Parathyroid adenoma (tissue), 2 donors: ENCODE results near the gene ABCC3.

Experiments
- H2AFZ ChIP-seq: fragments of 300-600 bp; sonication (generic); one replicate; pipeline ENCODE4 v1.7.0; 2017; ENCODE audit warnings: antibody characterized with exemption, mild to moderate bottlenecking
- H3K27ac ChIP-seq: fragments of 300-600 bp; sonication (generic); one replicate; pipeline ENCODE4 v1.7.0; 2017
- H3K27me3 ChIP-seq: fragments of 300-600 bp; sonication (generic); one replicate; pipeline ENCODE4 v1.7.0; 2017; ENCODE audit warnings: low read length; ENCODE audit not compliant: control insufficient read depth, insufficient read depth
- H3K36me3 ChIP-seq: fragments of 300-600 bp; sonication (generic); one replicate; pipeline ENCODE4 v1.7.0; 2017; ENCODE audit warnings: low read length; ENCODE audit not compliant: control insufficient read depth, insufficient read depth
- H3K4me1 ChIP-seq: fragments of 300-600 bp; sonication (generic); one replicate; pipeline ENCODE4 v1.7.0; 2017; ENCODE audit warnings: control low read depth
- H3K4me2 ChIP-seq: fragments of 300-600 bp; sonication (generic); one replicate; pipeline ENCODE4 v1.7.0; 2017; ENCODE audit warnings: low read length
- H3K4me3 ChIP-seq: fragments of 300-600 bp; sonication (generic); one replicate; pipeline ENCODE4 v1.7.0; 2017; ENCODE audit warnings: low read depth, low read length
- H3K79me2 ChIP-seq: fragments of 300-600 bp; sonication (generic); one replicate; pipeline ENCODE4 v1.7.0; 2017; ENCODE audit warnings: control low read depth
- H3K9ac ChIP-seq: fragments of 300-600 bp; sonication (generic); one replicate; pipeline ENCODE4 v1.7.0; 2017; ENCODE audit warnings: mild to moderate bottlenecking
- H3K9me3 ChIP-seq: fragments of 300-600 bp; sonication (generic); one replicate; pipeline ENCODE4 v1.7.0; 2017; ENCODE audit warnings: low read length; ENCODE audit not compliant: control insufficient read depth
- TF ChIP-seq, protein P1 (sequence below): fragments of 300-600 bp; sonication (generic); IDR thresholded peaks from one replicate; pipeline ENCODE4 v1.7.0; 2017; ENCODE audit warnings: antibody characterized with exemption, mild to moderate bottlenecking
- donor health status: primary hyperparathyroidism.

ABCC3 gene

DNA sequence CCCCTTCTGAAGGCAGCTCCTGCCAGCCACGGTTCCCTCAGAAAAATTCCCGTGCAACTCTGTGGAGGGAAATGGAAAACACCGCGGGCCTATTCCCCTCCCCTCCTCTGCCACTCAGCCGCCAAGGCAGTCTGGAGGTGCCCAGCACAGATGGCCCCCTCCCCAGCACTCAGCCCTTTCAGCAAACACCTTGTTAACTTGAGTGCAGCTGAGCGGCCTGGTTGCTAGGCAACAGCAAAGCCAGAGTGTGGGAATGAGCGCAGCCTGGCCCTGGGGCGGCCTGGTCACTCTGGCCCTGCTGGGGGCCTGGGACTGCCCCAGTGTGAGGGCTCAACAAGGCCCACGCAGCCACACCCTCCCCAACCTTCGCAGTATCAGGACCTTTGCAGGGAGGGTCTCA lies 41.4 kb upstream of the ABCC3 start:
- Histone ChIP-seq H2AFZ (no peak overlapping the region), H3K36me3 (no peaks in the 10 kb centered on the region), H3K4me3 (no peak overlapping the region), H3K4me2 (no peak overlapping the region), H3K9ac (no peak overlapping the region), H3K27ac (no peak overlapping the region), H3K27me3 (no peaks in the 10 kb centered on the region), H3K79me2 (no peaks in the 10 kb centered on the region), H3K9me3 (no peaks in the 10 kb centered on the region), H3K4me1 (peaks cover 11% of the 10 kb centered on the region)
- TF ChIP-seq, protein P1, sequence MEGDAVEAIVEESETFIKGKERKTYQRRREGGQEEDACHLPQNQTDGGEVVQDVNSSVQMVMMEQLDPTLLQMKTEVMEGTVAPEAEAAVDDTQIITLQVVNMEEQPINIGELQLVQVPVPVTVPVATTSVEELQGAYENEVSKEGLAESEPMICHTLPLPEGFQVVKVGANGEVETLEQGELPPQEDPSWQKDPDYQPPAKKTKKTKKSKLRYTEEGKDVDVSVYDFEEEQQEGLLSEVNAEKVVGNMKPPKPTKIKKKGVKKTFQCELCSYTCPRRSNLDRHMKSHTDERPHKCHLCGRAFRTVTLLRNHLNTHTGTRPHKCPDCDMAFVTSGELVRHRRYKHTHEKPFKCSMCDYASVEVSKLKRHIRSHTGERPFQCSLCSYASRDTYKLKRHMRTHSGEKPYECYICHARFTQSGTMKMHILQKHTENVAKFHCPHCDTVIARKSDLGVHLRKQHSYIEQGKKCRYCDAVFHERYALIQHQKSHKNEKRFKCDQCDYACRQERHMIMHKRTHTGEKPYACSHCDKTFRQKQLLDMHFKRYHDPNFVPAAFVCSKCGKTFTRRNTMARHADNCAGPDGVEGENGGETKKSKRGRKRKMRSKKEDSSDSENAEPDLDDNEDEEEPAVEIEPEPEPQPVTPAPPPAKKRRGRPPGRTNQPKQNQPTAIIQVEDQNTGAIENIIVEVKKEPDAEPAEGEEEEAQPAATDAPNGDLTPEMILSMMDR, result no peak

DNA sequence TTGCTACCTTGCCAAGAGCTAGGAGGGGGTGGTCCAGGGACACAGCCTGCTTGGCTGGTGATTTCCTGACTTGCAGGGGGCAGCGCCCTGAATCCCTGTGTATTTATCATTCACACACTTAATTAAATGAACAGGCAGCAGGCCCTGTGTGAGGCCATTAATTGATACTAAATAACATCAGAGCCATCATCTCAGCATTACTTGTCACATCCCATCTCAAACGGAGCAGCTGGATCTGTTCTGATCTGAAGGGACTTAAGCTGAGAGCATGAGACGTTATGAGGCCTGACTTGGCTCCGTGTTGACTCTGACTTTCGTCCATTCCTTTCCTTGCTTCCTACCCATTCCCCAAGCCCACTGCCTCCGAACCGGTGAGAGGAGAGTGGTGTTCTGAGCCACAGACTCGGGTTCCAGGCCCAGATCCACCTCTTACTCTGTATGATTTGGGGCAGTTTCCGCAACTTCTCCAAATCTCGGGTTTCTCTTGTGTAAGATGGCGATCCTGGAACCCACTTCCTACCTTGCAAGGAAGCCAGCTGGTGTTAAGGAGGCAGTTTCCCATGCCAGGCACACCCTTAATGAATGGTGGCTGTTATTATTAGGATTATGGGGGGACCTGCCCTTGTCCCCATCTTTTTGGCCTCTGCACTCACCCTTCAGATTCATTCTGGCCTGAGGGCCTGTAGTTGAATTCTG lies 40.4 kb upstream of the ABCC3 start:
- Histone ChIP-seq H3K4me3 (no peak overlapping the region), H3K36me3 (no peaks in the 10 kb centered on the region), H3K79me2 (no peaks in the 10 kb centered on the region), H3K4me2 (no peak overlapping the region), H2AFZ (no peak overlapping the region), H3K4me1 (peaks cover 3% of the 10 kb centered on the region), H3K9me3 (no peaks in the 10 kb centered on the region), H3K27me3 (no peaks in the 10 kb centered on the region), H3K27ac (no peak overlapping the region), H3K9ac (no peak overlapping the region)
- TF ChIP-seq, protein P1, result no peak

DNA sequence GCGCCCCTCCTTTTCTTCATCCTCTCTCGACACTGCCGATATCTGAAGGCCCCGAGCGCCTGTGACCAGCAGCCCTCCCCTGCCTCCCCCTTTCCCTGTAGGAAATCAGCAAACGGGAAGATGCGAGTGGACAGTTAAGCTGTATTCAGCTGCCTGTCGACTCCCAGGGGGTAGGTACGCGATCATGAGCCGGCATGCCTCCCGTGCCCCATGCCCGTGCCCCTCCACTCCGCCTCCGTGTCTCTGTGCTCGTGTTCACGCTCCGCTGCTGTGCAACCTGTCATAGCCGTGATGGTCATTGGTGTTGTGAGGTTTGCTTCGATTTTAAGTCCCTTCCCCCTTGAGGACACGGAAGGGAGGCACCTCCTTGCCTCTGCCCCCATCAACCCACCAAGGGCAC lies 39.8 kb upstream of the ABCC3 start:
- Histone ChIP-seq H3K27me3 (no peaks in the 10 kb centered on the region), H3K4me3 (no peak overlapping the region), H2AFZ (no peak overlapping the region), H3K27ac (no peak overlapping the region), H3K36me3 (no peaks in the 10 kb centered on the region), H3K9me3 (no peaks in the 10 kb centered on the region), H3K4me1 (no peaks in the 10 kb centered on the region), H3K9ac (no peak overlapping the region), H3K4me2 (no peak overlapping the region), H3K79me2 (no peaks in the 10 kb centered on the region)
- TF ChIP-seq, protein P1, result no peak

DNA sequence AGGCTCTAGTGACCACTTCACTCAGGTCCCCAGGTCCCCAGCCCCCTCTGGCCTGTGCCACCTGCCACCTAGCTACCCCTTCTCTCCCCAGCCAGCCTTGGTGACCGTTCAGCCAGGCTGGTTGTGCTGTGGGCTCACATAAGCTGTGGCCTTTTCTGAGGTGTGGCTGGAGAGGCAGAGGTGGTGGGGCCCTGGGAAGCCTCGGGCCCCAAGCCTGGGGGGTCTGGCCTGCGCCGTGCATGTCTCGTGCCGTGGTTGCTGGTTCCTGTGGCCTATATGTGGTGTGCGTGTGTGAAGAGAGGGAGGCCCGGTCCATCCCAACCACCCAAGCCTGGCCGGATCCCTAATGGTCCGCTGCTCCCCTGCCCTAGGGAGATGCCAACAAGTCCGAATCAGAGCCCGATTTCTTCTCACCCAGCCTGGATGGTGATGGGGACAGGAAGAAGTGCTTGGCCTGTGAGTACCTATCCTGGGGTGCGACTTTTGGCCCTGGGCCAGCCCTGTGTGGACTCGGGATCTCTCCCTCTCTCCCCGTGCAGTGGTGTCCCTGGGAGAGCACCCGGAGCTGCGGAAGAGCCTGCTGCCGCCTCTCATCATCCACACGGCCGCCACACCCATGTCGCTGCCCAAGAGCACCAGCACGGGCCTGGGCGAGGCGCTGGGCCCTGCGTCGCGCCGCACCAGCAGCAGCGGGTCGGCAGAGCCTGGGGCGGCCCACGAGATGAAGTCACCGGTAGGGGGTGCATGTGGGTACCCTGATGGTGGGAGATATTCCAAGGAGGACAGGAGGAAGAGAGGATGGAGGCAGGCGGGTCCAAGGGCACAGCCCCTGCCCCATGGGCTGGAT lies 38.3 kb upstream of the ABCC3 start:
- Histone ChIP-seq H3K9ac (no peak overlapping the region), H3K79me2 (no peaks in the 10 kb centered on the region), H2AFZ (no peak overlapping the region), H3K4me3 (no peak overlapping the region), H3K36me3 (no peaks in the 10 kb centered on the region), H3K4me2 (no peak overlapping the region), H3K4me1 (no peaks in the 10 kb centered on the region), H3K27ac (no peak overlapping the region), H3K27me3 (no peaks in the 10 kb centered on the region), H3K9me3 (no peaks in the 10 kb centered on the region)
- TF ChIP-seq, protein P1, result peak; percentile 12
